ENCODE data around the gene RHO.

The RHO gene

DNA sequence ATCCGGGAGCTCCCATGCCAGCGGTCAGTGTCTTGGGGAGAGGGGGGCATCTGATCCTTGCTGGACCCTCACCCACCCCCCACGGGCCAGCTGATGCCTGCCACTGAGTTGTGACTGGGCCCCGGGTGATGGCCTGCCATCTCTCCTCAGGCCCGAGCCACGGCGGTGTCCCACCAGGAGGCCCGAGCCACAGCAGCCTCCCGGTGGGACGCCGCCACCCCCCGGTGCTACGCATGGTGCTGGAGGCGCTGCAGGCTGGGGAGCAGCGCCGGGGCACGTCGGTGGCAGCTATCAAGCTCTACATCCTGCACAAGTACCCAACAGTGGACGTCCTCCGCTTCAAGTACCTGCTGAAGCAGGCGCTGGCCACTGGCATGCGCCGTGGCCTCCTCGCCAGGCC is 18.8 kb downstream of the RHO start:
- no peaks in the 10 kb centered on the region for H3K36me3 ChIP-seq (ENCODE audit: control insufficient read depth, insufficient read depth, low read length)
- peaks cover 14% of the 10 kb centered on the region; the same call in 1 of the 2 replicates for H3K4me1 ChIP-seq (ENCODE audit: control insufficient read depth, insufficient read depth, low read length)
- no peaks in the 10 kb centered on the region for H3K27me3 ChIP-seq (ENCODE audit: control insufficient read depth, insufficient read depth, low read length)
- H3K27ac ChIP-seq (ENCODE audit: low read depth, low read length) = no peak overlapping the region
- no peaks in the 10 kb centered on the region for H3K9me3 ChIP-seq (ENCODE audit: control insufficient read depth, insufficient read depth, low read depth, low read length)
- no peak overlapping the region for H3K4me3 ChIP-seq (ENCODE audit: low read depth, low read length)
- H3K9ac ChIP-seq (ENCODE audit: low read length) = no peak overlapping the region

DNA sequence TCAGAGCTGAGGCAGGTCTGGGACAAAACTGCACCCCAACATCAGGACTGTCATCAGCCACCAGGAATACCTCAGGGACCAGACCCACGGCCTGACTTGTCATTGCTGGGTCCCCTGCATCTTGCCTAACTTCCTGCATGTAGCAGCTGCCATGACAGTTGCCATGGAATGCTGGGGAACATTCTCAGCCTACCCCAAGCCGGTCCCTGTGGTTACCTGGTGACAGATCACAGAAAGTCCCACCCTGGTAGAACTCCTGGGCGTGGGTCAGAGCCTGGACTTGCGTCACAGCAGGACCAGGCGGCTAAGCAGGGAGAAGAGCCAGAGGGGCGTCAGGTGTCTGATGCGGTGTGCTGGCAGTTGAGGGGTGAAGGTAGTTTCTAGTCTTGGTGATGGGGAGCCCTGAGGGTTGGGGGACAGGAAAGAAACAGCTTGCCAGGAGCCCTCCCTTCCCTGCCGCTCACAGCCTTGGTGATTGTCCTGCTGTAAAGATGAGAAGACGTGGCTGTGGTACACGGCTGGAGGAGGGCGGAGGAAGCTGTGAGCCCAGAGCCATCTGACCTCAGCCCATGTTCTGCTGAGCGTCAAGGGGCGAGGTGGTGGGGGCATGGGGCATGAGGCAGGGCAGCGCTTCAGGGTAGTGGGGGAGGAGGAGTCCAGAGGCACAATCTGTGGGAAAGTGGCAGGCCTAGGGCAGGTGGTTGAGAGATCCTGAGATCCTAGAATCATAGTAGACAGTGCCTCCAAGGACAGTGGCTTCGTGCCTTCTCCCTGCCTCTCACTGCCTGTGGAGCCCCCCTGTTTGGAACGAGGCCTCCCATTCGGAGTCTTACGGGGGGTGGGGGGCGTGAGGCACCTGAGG is 19.9 kb downstream of the RHO start:
- H3K27ac ChIP-seq (ENCODE audit: low read depth, low read length) = no peak overlapping the region
- H3K4me3 ChIP-seq (ENCODE audit: low read depth, low read length) = no peak overlapping the region
- H3K9me3 ChIP-seq (ENCODE audit: control insufficient read depth, insufficient read depth, low read depth, low read length) = no peaks in the 10 kb centered on the region
- H3K4me1 ChIP-seq (ENCODE audit: control insufficient read depth, insufficient read depth, low read length) = peaks cover 21% of the 10 kb centered on the region; the same call in 1 of the 2 replicates
- H3K36me3 ChIP-seq (ENCODE audit: control insufficient read depth, insufficient read depth, low read length) = no peaks in the 10 kb centered on the region
- H3K9ac ChIP-seq (ENCODE audit: low read length) = no peak overlapping the region
- no peaks in the 10 kb centered on the region for H3K27me3 ChIP-seq (ENCODE audit: control insufficient read depth, insufficient read depth, low read length)

DNA sequence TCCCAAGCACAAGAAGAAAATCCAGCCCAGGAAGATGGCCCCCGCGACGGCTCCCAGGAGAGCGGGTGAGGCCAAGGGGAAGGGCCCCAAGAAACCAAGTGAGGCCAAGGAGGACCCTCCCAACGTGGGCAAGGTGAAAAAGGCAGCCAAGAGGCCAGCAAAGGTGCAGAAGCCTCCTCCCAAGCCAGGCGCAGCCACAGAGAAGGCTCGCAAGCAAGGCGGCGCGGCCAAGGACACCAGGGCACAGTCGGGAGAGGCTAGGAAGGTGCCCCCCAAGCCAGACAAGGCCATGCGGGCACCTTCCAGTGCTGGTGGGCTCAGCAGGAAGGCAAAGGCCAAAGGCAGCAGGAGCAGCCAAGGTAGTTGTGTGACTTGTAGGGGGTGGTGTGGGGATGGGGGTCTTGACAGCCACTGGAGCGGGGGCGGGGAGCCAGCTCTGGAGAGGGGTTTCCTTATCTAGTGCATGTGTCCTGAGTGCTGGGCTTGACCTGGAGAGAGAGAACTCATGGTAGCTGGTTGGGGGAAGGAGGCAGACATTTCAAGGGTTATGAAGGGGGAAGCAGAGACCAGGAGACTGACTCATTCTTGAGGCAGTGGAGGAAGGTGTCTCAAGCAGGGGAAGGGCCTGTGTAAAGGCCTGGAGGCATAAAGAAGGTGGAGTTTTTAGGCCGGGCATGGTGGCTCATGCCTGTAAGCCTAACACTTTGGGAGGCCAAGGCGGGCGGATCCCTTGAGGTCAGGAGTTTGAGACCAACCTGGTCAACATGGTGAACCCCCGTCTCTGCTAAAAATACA is 20.8 kb downstream of the RHO start:
- Histone ChIP-seq H3K27ac (ENCODE audit: low read depth, low read length) (no peak overlapping the region), H3K4me1 (ENCODE audit: control insufficient read depth, insufficient read depth, low read length) (peaks cover 15% of the 10 kb centered on the region; the same call in 1 of the 2 replicates), H3K4me3 (ENCODE audit: low read depth, low read length) (no peak overlapping the region), H3K27me3 (ENCODE audit: control insufficient read depth, insufficient read depth, low read length) (no peaks in the 10 kb centered on the region), H3K9ac (ENCODE audit: low read length) (no peak overlapping the region), H3K9me3 (ENCODE audit: control insufficient read depth, insufficient read depth, low read depth, low read length) (no peaks in the 10 kb centered on the region), H3K36me3 (ENCODE audit: control insufficient read depth, insufficient read depth, low read length) (no peaks in the 10 kb centered on the region; the same call in 1 of the 2 replicates)

DNA sequence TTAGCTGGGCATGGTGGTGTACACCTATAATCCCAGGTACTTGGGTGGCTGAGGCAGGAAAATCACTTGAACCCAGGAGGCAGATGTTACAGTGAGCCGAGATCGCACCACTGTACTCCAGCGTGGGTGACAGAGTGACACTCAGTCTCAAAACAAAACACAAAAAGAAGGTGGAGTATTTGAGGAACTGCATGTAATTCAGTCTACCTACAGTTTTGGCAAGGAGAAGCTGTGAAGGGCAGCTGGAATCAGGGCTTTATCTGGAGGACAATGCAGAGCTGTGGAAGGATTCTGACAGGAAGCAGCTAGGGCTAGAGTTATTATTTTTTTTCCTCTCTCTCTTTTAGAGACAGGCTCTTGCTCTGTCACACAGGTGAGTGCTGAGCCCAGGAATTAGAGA is 21.4 kb downstream of the RHO start:
- Histone ChIP-seq H3K9me3 (ENCODE audit: control insufficient read depth, insufficient read depth, low read depth, low read length) (no peaks in the 10 kb centered on the region), H3K27me3 (ENCODE audit: control insufficient read depth, insufficient read depth, low read length) (no peaks in the 10 kb centered on the region), H3K27ac (ENCODE audit: low read depth, low read length) (no peak overlapping the region), H3K9ac (ENCODE audit: low read length) (no peak overlapping the region), H3K4me3 (ENCODE audit: low read depth, low read length) (no peak overlapping the region), H3K36me3 (ENCODE audit: control insufficient read depth, insufficient read depth, low read length) (no peaks in the 10 kb centered on the region; the same call in 1 of the 2 replicates), H3K4me1 (ENCODE audit: control insufficient read depth, insufficient read depth, low read length) (peaks cover 19% of the 10 kb centered on the region; the same call in 1 of the 2 replicates)

DNA sequence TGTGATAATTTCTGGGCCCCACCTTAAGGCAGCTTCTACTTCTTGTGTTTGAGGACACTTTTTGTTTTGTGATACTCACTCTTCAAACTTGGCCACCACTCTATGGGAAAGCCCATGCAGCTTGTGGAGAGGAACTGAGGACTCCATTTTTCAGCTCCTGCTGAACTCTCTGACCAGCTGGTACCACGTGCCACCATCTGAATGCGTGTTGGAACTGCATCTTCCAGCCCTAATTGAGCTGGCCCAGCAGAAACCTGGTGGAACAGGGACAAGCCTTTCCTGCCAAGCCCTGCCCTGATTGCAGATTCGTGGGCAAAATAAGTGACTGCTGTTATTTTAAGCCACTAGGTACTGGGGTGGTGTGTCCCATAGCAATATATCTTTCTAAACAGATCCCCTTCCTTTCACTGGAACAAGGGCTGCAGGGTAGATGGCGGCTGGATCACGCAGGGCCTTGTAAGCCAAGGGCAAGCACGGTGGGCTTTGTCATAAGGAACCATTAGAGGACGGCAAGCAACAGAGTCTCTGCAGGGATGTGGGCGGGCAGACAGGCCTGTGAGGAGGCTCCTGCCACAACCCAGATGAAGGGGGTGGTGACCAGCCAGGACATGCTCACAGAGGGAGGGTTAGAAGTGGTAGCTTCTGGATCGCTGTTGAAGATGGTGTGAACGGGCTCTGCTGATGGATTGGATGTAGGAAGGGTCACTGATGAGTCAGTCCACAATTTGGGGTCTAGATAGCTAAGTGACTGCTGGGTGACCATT is 24.0 kb downstream of the RHO start:
- Histone ChIP-seq H3K27me3 (ENCODE audit: control insufficient read depth, insufficient read depth, low read length) (no peaks in the 10 kb centered on the region), H3K4me1 (ENCODE audit: control insufficient read depth, insufficient read depth, low read length) (peaks cover 25% of the 10 kb centered on the region; the same call in 1 of the 2 replicates), H3K36me3 (ENCODE audit: control insufficient read depth, insufficient read depth, low read length) (peaks cover 18% of the 10 kb centered on the region), H3K9me3 (ENCODE audit: control insufficient read depth, insufficient read depth, low read depth, low read length) (no peaks in the 10 kb centered on the region), H3K4me3 (ENCODE audit: low read depth, low read length) (no peak overlapping the region), H3K9ac (ENCODE audit: low read length) (no peak overlapping the region), H3K27ac (ENCODE audit: low read depth, low read length) (no peak overlapping the region)

DNA sequence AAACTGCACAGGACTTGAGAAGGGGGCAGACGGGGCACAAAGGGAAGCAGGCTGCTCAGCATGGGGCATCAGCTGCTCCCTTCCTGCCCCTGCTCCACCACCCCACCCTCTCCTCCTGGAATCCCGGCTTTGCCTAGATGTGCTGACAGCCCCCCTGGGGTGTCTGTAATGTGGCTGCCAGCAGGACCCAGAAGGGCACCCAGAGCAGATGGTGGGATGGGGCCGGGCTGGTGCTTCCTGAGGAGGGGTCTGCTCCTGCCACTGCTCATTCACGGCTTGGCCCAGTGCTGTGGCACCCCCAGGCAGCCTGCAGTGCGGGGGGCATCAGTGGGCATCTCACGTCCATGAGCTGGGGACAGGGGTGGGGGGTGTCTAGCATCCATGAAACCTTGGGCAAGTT is 24.7 kb downstream of the RHO start:
- Histone ChIP-seq H3K9ac (ENCODE audit: low read length) (no peak overlapping the region), H3K36me3 (ENCODE audit: control insufficient read depth, insufficient read depth, low read length) (peaks cover 25% of the 10 kb centered on the region), H3K9me3 (ENCODE audit: control insufficient read depth, insufficient read depth, low read depth, low read length) (no peaks in the 10 kb centered on the region), H3K4me3 (ENCODE audit: low read depth, low read length) (no peak overlapping the region), H3K27me3 (ENCODE audit: control insufficient read depth, insufficient read depth, low read length) (no peaks in the 10 kb centered on the region), H3K4me1 (ENCODE audit: control insufficient read depth, insufficient read depth, low read length) (peaks cover 26% of the 10 kb centered on the region; the same call in 1 of the 2 replicates), H3K27ac (ENCODE audit: low read depth, low read length) (no peak overlapping the region)

DNA sequence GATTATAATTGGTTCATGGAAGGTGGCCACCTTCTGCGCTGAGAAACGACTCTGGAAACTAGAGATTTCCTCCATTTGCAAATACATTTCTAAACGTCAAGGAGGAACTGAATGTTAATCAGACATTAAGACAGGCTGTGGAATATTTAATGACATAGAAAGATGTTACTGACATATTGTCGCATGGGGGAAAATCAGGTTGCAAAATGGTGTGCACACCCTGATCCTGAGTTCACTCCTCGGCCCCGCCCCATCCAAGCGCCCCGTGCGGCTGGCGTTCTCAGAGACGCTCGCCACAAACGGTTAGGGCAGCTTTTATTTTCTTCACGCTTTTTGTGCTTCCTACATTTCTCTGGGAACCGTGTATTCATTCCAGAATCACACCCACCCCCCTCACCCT is 25.3 kb downstream of the RHO start:
- Histone ChIP-seq H3K36me3 (ENCODE audit: control insufficient read depth, insufficient read depth, low read length) (peaks cover 30% of the 10 kb centered on the region), H3K27me3 (ENCODE audit: control insufficient read depth, insufficient read depth, low read length) (no peaks in the 10 kb centered on the region), H3K9me3 (ENCODE audit: control insufficient read depth, insufficient read depth, low read depth, low read length) (no peaks in the 10 kb centered on the region), H3K4me3 (ENCODE audit: low read depth, low read length) (no peak overlapping the region), H3K4me1 (ENCODE audit: control insufficient read depth, insufficient read depth, low read length) (peaks cover 30% of the 10 kb centered on the region; the same call in 1 of the 2 replicates), H3K9ac (ENCODE audit: low read length) (no peak overlapping the region), H3K27ac (ENCODE audit: low read depth, low read length) (no peak overlapping the region)

DNA sequence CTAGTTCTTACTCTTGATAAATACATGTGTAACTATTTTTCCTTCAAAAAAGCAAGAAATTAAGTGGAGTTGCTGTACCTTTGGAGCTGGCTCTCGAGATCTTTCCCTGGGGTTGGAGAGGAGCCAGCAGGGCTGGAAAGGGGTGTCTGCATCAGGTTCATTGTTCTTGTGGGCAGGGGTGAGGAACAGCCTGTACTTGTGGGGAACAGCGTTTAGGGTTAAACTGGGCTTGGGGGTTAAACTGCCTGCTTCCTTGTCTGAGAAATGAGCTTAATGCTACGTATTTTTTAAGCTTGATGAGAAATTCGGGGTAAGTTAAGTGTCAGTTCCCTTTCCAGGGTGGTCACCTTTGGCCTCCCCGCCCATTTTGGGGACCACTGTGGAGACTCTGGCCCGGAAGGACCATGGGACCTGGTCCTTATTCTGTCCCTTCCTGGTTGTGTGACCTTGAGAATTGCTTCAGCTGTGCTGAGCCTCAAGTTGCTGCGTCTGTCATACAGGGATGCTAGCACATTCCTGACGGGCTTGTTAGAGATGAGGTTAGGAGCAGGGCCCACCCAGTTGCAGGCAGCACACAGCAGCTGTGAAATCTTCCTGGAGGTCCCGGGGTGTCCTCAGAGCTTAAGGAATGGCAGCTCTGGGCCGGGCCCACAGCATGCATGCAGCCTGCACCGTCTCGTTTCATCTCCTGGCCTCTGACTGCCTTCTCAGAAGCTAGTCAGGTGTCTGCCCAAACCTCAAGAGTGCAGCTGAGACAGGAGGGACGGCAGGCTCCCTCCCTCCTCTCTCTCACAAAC is 26.1 kb downstream of the RHO start:
- peaks cover 36% of the 10 kb centered on the region for H3K4me1 ChIP-seq (ENCODE audit: control insufficient read depth, insufficient read depth, low read length)
- no peaks in the 10 kb centered on the region for H3K27me3 ChIP-seq (ENCODE audit: control insufficient read depth, insufficient read depth, low read length)
- H3K27ac ChIP-seq (ENCODE audit: low read depth, low read length) = no peak overlapping the region
- H3K9ac ChIP-seq (ENCODE audit: low read length) = no peak overlapping the region
- H3K36me3 ChIP-seq (ENCODE audit: control insufficient read depth, insufficient read depth, low read length) = peaks cover 38% of the 10 kb centered on the region
- H3K4me3 ChIP-seq (ENCODE audit: low read depth, low read length) = no peak overlapping the region
- no peaks in the 10 kb centered on the region for H3K9me3 ChIP-seq (ENCODE audit: control insufficient read depth, insufficient read depth, low read depth, low read length)

DNA sequence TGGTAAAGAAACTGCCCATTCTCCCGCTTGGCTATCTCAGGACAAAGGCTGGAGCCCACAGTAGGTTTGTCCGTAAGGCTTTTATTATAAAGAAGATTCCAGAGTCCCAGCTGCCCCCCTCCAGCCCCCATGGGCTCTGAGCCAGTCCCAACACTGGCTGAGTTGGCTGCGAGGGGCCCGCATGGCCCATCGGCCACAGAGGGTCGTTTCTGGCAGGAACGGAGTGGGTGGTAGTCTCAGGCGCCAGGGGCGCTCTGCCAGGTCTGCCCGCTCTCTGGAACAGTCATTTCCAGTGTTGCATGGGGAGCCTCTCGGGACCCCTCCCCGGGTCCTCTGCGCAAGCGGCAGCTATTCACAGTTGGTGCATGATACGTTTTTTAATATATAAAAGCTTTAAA is 26.7 kb downstream of the RHO start:
- Histone ChIP-seq H3K9me3 (ENCODE audit: control insufficient read depth, insufficient read depth, low read depth, low read length) (no peaks in the 10 kb centered on the region), H3K27me3 (ENCODE audit: control insufficient read depth, insufficient read depth, low read length) (no peaks in the 10 kb centered on the region), H3K36me3 (ENCODE audit: control insufficient read depth, insufficient read depth, low read length) (peaks cover 44% of the 10 kb centered on the region), H3K9ac (ENCODE audit: low read length) (no peak overlapping the region), H3K27ac (ENCODE audit: low read depth, low read length) (no peak overlapping the region), H3K4me3 (ENCODE audit: low read depth, low read length) (no peak overlapping the region), H3K4me1 (ENCODE audit: control insufficient read depth, insufficient read depth, low read length) (peaks cover 36% of the 10 kb centered on the region)

DNA sequence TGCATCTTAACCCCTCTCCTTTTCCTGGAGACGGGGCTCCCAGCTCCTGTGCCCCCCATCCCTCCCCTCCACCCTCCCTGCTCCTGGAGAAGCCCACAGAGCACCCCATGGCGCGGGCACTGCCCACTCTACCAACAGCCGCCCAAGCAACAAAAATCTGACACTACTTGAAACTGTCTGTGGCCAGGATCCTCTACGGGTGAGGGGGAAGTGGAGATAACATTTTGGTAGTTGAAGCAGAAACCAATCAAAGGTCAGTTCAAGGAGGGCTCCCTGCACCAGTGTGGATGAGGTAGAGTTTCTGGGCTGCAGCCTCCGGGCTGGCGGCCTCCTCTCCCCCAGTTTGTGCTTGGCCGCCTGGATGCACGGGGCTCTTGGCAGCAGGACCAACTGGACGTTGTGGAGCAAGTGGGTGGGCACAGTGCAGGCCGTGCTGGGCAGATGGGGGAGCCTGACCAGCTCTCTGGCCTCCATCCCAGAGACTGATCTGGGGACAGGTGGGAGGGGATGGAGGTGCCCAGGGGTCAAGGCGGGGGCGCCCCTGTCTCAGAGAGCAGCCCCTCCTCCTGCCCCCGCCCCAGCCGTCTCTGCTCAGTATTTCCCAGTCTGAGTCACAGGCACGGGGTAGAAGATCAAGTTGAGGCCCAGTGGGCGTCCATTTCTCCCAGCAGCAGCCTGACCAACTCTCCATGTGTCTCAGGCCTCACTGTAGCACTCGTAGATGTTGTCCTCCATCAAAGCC is 27.3 kb downstream of the RHO start:
- Histone ChIP-seq H3K9ac (ENCODE audit: low read length) (no peak overlapping the region), H3K36me3 (ENCODE audit: control insufficient read depth, insufficient read depth, low read length) (peaks cover 47% of the 10 kb centered on the region), H3K27me3 (ENCODE audit: control insufficient read depth, insufficient read depth, low read length) (no peaks in the 10 kb centered on the region), H3K27ac (ENCODE audit: low read depth, low read length) (no peak overlapping the region), H3K9me3 (ENCODE audit: control insufficient read depth, insufficient read depth, low read depth, low read length) (no peaks in the 10 kb centered on the region), H3K4me1 (ENCODE audit: control insufficient read depth, insufficient read depth, low read length) (peaks cover 39% of the 10 kb centered on the region), H3K4me3 (ENCODE audit: low read depth, low read length) (no peak overlapping the region)
